ENCODE results near the gene TFF2. TPM values are rescaled to one million over a fixed set of nuclear protein-coding genes. Genes with fewer than 3 reads are reported as not detected.

The TFF2 gene
- total RNA-seq, 1 donor from 2014 or later = not detected

GRCh38 chr21:42367367-42368165 lies 16.8 kb upstream of the TFF2 start:
- no peak for FAIRE-seq
- no peak for DNase-seq (ENCODE audit: low spot score in 2 of 2)

- DNase-seq (ENCODE audit: low spot score in 2 of 2) (no peak), FAIRE-seq (no peak)
These were observed 15.7 kb upstream of the TFF2 start, which contains the start of gene TFF1 for GRCh38 chr21:42366292-42367010. TSS of gene TFF1 (minus strand) at chr21:42366535. CDS start at chr21:42366495, 40 bp downstream.

- no peak for FAIRE-seq
These were observed 15.0 kb upstream of the TFF2 start for GRCh38 chr21:42365770-42366169.

GRCh38 chr21:42364304-42364865 lies 13.6 kb upstream of the TFF2 start:
- DNase-seq (ENCODE audit: low spot score in 2 of 2) = no peak
- no peak for FAIRE-seq

More at GRCh38 chr21:42365770-42366169, 15.0 kb upstream of the TFF2 start:
- DNase-seq (ENCODE audit: low spot score in 2 of 2) = no peak

- DNase-seq (ENCODE audit: low spot score in 2 of 2) = no peak
- FAIRE-seq = no peak
These were observed 12.5 kb upstream of the TFF2 start for GRCh38 chr21:42363312-42363711.

GRCh38 chr21:42362700-42363099 lies 11.9 kb upstream of the TFF2 start:
- FAIRE-seq (no peak), DNase-seq (ENCODE audit: low spot score in 2 of 2) (no peak)

GRCh38 chr21:42362198-42362597 lies 11.4 kb upstream of the TFF2 start:
- DNase-seq (ENCODE audit: low spot score in 2 of 2) (no peak), FAIRE-seq (no peak)

GRCh38 chr21:42361286-42361685 lies 10.5 kb upstream of the TFF2 start:
- FAIRE-seq = no peak
- DNase-seq (ENCODE audit: low spot score in 2 of 2) = no peak

GRCh38 chr21:42360317-42360716 lies 9.5 kb upstream of the TFF2 start:
- DNase-seq (ENCODE audit: low spot score in 2 of 2) (no peak), FAIRE-seq (no peak)

- DNase-seq (ENCODE audit: low spot score in 2 of 2) (no peak), FAIRE-seq (no peak)
These were observed 8.1 kb upstream of the TFF2 start for GRCh38 chr21:42358937-42359336.

- no peak for FAIRE-seq
These were observed 7.5 kb upstream of the TFF2 start for GRCh38 chr21:42358261-42358660.

GRCh38 chr21:42357307-42357706 lies 6.5 kb upstream of the TFF2 start:
- FAIRE-seq (no peak), DNase-seq (ENCODE audit: low spot score in 2 of 2) (no peak)

More at GRCh38 chr21:42358261-42358660, 7.5 kb upstream of the TFF2 start:
- no peak for DNase-seq (ENCODE audit: low spot score in 2 of 2)

GRCh38 chr21:42356650-42357049 lies 5.9 kb upstream of the TFF2 start:
- FAIRE-seq (no peak), DNase-seq (ENCODE audit: low spot score in 2 of 2) (no peak)

GRCh38 chr21:42356046-42356445 lies 5.3 kb upstream of the TFF2 start:
- DNase-seq (ENCODE audit: low spot score in 2 of 2) (no peak), FAIRE-seq (no peak)

- FAIRE-seq (no peak), DNase-seq (ENCODE audit: low spot score in 2 of 2) (no peak)
These were observed 2.8 kb upstream of the TFF2 start for GRCh38 chr21:42353623-42354022.

- FAIRE-seq (no peak), DNase-seq (ENCODE audit: low spot score in 2 of 2) (no peak)
These were observed 1.8 kb upstream of the TFF2 start for GRCh38 chr21:42352441-42353095.

GRCh38 chr21:42351626-42352440 lies 1.0 kb upstream of the TFF2 start:
- DNase-seq (ENCODE audit: low spot score in 2 of 2) (no peak), FAIRE-seq (no peak)

- DNase-seq (ENCODE audit: low spot score in 2 of 2) (no peak), FAIRE-seq (no peak)
These were observed 380 bp downstream of the TFF2 start for GRCh38 chr21:42350318-42350910.

- DNase-seq (ENCODE audit: low spot score in 2 of 2) (no peak), FAIRE-seq (no peak)
These were observed 1.1 kb downstream of the TFF2 start for GRCh38 chr21:42349420-42350317.
